Measurements from ENCODE around the gene SLC30A3. TPM values are rescaled to one million over a fixed set of nuclear protein-coding genes. Genes with fewer than 3 reads are reported as not detected.

Gene SLC30A3
- total RNA-seq, 1 donor from 2014 or later = 0.16 TPM

DNA sequence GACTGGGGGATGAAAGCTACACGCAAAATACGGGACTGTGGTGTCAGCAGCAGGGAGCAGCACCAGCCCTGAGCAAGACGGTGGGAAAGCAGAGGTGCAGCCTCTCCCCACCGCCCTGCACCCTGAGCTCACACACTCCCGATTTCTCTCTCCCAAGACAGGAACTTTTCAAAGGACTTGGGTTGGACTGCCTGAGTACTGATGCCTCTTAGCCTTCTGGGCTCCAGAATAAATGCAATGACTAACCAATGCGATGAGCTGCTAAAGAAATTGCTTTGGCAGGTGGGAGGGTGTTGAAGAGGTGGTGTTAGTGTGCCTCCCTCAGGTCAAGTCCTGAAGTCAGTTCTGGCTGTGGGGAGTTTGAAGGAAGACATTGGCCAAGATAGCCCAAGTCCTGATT is 29.0 kb upstream of the SLC30A3 start:
- no peak for DNase-seq (ENCODE audit: low read depth)
- Mint-ChIP-seq H3K4me3 (ENCODE audit: unreplicated experiment) (no peak overlapping the region), H3K36me3 (ENCODE audit: low read depth, unreplicated experiment) (no peaks in the 10 kb centered on the region), H3K27me3 (ENCODE audit: low read depth, unreplicated experiment) (peaks cover 40% of the 10 kb centered on the region), H3K9me3 (ENCODE audit: unreplicated experiment) (no peaks in the 10 kb centered on the region), H3K27ac (ENCODE audit: unreplicated experiment) (no peak overlapping the region), H3K4me1 (ENCODE audit: low read depth, unreplicated experiment) (peaks cover 5% of the 10 kb centered on the region)
- Histone ChIP-seq H4K20me1 (ENCODE audit: insufficient read depth, low read length) (peaks cover 7% of the 10 kb centered on the region), H3K79me2 (ENCODE audit: insufficient read depth, low read length) (no peaks in the 10 kb centered on the region), H3K27me3 (ENCODE audit: insufficient read depth, low read length) (peaks cover 33% of the 10 kb centered on the region), H3K9me3 (ENCODE audit: insufficient read depth, low read depth, low read length) (no peaks in the 10 kb centered on the region), H3K4me2 (ENCODE audit: low read length) (no peak overlapping the region), H3K9ac (ENCODE audit: low read length) (no peak overlapping the region), H3K4me1 (ENCODE audit: insufficient read depth, low read length) (peaks cover 7% of the 10 kb centered on the region), H3K36me3 (ENCODE audit: insufficient read depth, low read length) (no peaks in the 10 kb centered on the region), H3K4me3 (ENCODE audit: insufficient read depth, low read depth, low read length) (no peak overlapping the region), H2AFZ (ENCODE audit: low read depth, low read length) (no peak overlapping the region), H3K27ac (ENCODE audit: low read depth, low read length) (no peak overlapping the region)
- TF ChIP-seq, protein P1, sequence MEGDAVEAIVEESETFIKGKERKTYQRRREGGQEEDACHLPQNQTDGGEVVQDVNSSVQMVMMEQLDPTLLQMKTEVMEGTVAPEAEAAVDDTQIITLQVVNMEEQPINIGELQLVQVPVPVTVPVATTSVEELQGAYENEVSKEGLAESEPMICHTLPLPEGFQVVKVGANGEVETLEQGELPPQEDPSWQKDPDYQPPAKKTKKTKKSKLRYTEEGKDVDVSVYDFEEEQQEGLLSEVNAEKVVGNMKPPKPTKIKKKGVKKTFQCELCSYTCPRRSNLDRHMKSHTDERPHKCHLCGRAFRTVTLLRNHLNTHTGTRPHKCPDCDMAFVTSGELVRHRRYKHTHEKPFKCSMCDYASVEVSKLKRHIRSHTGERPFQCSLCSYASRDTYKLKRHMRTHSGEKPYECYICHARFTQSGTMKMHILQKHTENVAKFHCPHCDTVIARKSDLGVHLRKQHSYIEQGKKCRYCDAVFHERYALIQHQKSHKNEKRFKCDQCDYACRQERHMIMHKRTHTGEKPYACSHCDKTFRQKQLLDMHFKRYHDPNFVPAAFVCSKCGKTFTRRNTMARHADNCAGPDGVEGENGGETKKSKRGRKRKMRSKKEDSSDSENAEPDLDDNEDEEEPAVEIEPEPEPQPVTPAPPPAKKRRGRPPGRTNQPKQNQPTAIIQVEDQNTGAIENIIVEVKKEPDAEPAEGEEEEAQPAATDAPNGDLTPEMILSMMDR (IDR thresholded peaks at IDR 0.05; ENCODE audit: insufficient read depth, low read depth, low read length) = no peak
- TF ChIP-seq EZH2 (IDR thresholded peaks at IDR 0.05; ENCODE audit: insufficient read depth, low read length) = no peak
- no peak for FAIRE-seq

DNA sequence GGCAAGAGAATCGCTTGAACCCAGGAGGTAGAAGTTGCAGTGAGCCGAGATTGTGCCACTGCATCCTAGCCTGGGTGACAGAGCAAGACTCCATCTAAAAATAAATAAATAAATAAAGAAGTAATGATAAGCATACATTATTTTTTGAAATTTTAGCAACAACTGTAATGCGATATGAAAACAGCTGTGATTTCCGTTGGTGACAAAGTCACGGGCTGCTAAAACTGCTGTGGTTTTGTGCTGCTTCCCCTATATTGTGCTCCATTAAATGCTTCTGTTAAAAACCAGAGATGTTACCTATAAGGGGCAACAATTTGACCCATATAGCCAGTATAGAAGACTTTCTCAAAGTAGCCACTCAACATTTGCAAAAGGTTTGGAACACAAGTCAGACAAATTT is 27.7 kb upstream of the SLC30A3 start:
- Histone ChIP-seq H3K4me1 (ENCODE audit: insufficient read depth, low read length) (peaks cover 7% of the 10 kb centered on the region), H3K4me3 (ENCODE audit: insufficient read depth, low read depth, low read length) (no peak overlapping the region), H3K27ac (ENCODE audit: low read depth, low read length) (no peak overlapping the region), H3K36me3 (ENCODE audit: insufficient read depth, low read length) (no peaks in the 10 kb centered on the region), H3K79me2 (ENCODE audit: insufficient read depth, low read length) (no peaks in the 10 kb centered on the region), H4K20me1 (ENCODE audit: insufficient read depth, low read length) (peaks cover 7% of the 10 kb centered on the region), H3K9ac (ENCODE audit: low read length) (no peak overlapping the region), H3K27me3 (ENCODE audit: insufficient read depth, low read length) (peaks cover 36% of the 10 kb centered on the region), H3K9me3 (ENCODE audit: insufficient read depth, low read depth, low read length) (no peaks in the 10 kb centered on the region), H2AFZ (ENCODE audit: low read depth, low read length) (no peak overlapping the region), H3K4me2 (ENCODE audit: low read length) (no peak overlapping the region)
- no peak overlapping the region for H3K27ac Mint-ChIP-seq (ENCODE audit: unreplicated experiment)
- no peaks in the 10 kb centered on the region for H3K36me3 Mint-ChIP-seq (ENCODE audit: low read depth, unreplicated experiment)
- FAIRE-seq (no peak), DNase-seq (ENCODE audit: low read depth) (no peak)
- H3K27me3 Mint-ChIP-seq (ENCODE audit: low read depth, unreplicated experiment) = peaks cover 41% of the 10 kb centered on the region
- TF ChIP-seq, protein P1 (IDR thresholded peaks at IDR 0.05; ENCODE audit: insufficient read depth, low read depth, low read length) = no peak
- TF ChIP-seq EZH2 (IDR thresholded peaks at IDR 0.05; ENCODE audit: insufficient read depth, low read length) = no peak
- no peaks in the 10 kb centered on the region for H3K9me3 Mint-ChIP-seq (ENCODE audit: unreplicated experiment)
- no peak overlapping the region for H3K4me3 Mint-ChIP-seq (ENCODE audit: unreplicated experiment)
- H3K4me1 Mint-ChIP-seq (ENCODE audit: low read depth, unreplicated experiment) = peaks cover 5% of the 10 kb centered on the region

DNA sequence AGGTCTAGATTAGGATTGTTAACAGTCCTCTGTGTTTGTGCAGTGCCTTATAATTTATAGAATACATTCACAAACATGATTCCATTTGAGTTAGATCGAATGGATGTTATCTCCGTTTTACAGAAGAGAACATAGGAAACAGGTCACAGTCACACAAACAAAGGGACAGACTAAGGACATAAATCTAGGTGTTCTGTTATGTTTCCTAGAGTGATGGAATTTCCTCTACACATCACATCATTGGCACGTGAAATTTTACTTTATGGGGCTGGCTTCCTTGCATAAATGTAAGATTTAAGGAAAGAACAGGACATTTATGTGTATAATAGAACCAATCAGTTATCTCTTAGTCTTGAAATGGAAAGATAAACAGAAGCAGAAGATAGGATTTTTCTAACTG is 25.8 kb upstream of the SLC30A3 start:
- peaks cover 7% of the 10 kb centered on the region for H3K4me1 ChIP-seq (ENCODE audit: insufficient read depth, low read length)
- H4K20me1 ChIP-seq (ENCODE audit: insufficient read depth, low read length) = peaks cover 7% of the 10 kb centered on the region
- no peak overlapping the region for H3K27ac ChIP-seq (ENCODE audit: low read depth, low read length)
- peaks cover 50% of the 10 kb centered on the region for H3K27me3 ChIP-seq (ENCODE audit: insufficient read depth, low read length)
- Mint-ChIP-seq H3K4me3 (ENCODE audit: unreplicated experiment) (no peak overlapping the region), H3K9me3 (ENCODE audit: unreplicated experiment) (no peaks in the 10 kb centered on the region), H3K27me3 (ENCODE audit: low read depth, unreplicated experiment) (peaks cover 43% of the 10 kb centered on the region), H3K36me3 (ENCODE audit: low read depth, unreplicated experiment) (no peaks in the 10 kb centered on the region), H3K27ac (ENCODE audit: unreplicated experiment) (no peak overlapping the region), H3K4me1 (ENCODE audit: low read depth, unreplicated experiment) (peaks cover 5% of the 10 kb centered on the region)
- FAIRE-seq (no peak), DNase-seq (ENCODE audit: low read depth) (no peak)
- H3K4me3 ChIP-seq (ENCODE audit: insufficient read depth, low read depth, low read length) = no peak overlapping the region
- H3K79me2 ChIP-seq (ENCODE audit: insufficient read depth, low read length) = no peaks in the 10 kb centered on the region
- no peak overlapping the region for H2AFZ ChIP-seq (ENCODE audit: low read depth, low read length)
- H3K9me3 ChIP-seq (ENCODE audit: insufficient read depth, low read depth, low read length) = no peaks in the 10 kb centered on the region
- no peak overlapping the region for H3K9ac ChIP-seq (ENCODE audit: low read length)
- H3K4me2 ChIP-seq (ENCODE audit: low read length) = no peak overlapping the region
- TF ChIP-seq, protein P1 (IDR thresholded peaks at IDR 0.05; ENCODE audit: insufficient read depth, low read depth, low read length) = no peak
- TF ChIP-seq EZH2 (IDR thresholded peaks at IDR 0.05; ENCODE audit: insufficient read depth, low read length) = no peak
- H3K36me3 ChIP-seq (ENCODE audit: insufficient read depth, low read length) = no peaks in the 10 kb centered on the region
